ENCODE measurements around the gene ARHGAP45.
"Not testable (repeated sequence)": the region's sequence is repeated elsewhere in the genome, so short reads cannot be mapped to it uniquely, and the experiment has no call there.

The ARHGAP45 gene

GRCh38 chr19:1116726-1117581 lies 50.0 kb downstream of the ARHGAP45 start:
- no peak for DNase-seq

GRCh38 chr19:1117654-1118053 lies 50.7 kb downstream of the ARHGAP45 start:
- no peak for DNase-seq

GRCh38 chr19:1118999-1119398 lies 52.0 kb downstream of the ARHGAP45 start:
- DNase-seq: no peak

DNA sequence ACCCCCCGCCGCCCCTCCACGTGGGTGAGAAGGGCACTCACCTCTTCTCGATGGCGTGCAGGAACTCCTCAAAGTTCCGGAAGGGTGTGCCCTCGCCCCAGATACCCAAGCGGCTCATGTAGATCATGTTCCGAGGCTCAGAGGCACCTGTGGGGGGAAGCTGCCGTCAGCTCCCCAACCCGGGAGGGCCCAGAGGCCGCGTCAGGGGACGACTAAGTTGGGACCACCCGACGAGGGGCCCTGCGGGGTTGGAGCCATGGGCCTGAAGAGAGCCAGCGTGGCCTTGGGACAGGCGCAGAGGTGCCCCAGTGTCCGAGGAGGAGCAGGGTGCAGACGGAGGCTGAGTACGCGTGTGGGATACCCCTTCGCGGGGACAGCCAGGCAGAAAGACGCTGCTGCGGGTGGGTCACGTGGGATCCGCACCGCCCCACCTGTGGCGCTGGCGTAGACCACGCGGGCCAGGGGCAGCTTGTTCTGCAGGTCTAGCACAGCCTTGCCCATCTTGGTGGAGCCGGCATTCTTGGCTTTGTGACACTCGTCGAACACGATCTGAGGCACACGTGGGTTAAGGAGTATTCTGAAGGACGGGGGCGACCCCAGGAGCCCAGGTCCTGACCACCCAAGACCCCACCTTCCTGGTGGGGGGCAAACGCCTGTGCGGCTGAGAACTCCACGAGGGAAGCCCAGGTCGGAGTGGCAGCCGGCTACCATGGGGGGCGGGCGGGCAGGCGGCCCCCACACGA lies 52.7 kb downstream of the ARHGAP45 start:
- DNase-seq: no peak

- no peak for DNase-seq
Measured at GRCh38 chr19:1121395-1121794, 54.4 kb downstream of the ARHGAP45 start.

- DNase-seq: no peak
Measured at GRCh38 chr19:1122021-1122971, 55.3 kb downstream of the ARHGAP45 start.

DNA sequence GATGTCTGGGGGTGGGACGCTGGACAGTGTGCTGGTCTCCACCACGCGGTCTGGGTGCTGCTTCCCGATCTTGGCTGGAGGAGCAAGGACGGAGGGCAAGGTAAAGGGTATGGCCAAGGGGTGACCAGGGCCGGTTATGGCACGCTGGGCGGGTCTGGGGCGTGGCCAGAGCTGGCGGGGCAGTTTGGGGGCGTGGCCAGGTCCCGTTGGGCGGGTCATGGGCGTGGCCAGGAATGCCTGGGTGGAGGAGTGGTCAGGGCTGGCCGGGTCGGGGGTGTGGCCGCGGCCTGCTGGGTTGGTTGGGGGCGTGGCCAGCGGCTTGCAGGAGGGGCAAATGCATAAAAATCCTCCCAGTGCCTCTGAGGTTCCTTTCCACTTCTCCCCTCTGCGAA lies 56.0 kb downstream of the ARHGAP45 start:
- DNase-seq: peak; percentile 86

DNA sequence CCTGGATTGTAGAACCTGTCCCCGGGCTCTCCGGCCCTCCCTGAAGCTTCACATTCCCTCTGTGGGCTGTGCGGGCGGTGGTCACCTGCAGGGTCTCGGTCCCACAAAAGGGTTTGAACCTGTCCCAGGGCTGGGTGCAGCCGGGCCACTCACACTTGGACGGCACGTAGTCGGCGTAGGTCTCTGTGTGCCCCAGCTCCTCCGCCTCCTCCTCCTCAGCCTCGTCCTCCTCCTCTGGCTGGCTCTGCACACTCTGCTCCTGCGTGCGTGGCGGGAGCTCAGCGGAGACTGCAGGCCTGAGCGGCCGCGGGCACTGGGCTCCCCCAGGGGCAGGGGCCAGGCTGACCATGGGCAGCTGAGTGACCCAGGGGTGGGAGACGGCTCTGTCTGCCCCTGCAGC lies 56.4 kb downstream of the ARHGAP45 start:
- no peak for DNase-seq

GRCh38 chr19:1123885-1124677 lies 57.1 kb downstream of the ARHGAP45 start:
- no peak for DNase-seq

- no peak for DNase-seq
Measured at GRCh38 chr19:1125601-1126467, 58.9 kb downstream of the ARHGAP45 start.

- no peak for DNase-seq
Measured at GRCh38 chr19:1126984-1127760, 60.2 kb downstream of the ARHGAP45 start.

DNA sequence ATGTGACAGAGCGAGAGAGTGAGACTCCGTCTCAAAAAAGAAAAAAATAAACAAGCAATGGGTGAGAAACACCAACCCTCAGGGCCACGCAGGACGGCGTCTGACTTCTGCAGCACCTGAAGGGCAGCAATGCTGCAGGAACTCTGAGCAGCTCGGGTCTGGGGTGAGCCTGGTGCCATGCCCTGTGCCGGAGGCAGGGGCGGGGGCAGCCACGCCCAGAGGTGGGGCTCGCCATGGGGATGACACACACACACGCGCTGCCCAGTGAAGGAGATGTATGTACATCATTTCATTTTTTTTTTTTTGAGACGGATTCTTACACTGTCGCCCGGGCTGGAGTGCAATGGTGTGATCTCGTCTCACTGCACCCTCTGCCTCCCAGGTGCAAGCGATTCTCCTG lies 61.1 kb downstream of the ARHGAP45 start:
- no peak for DNase-seq

- DNase-seq: not testable (repeated sequence)
Measured at GRCh38 chr19:1129084-1129483, 62.1 kb downstream of the ARHGAP45 start.

- DNase-seq: no peak
Measured at GRCh38 chr19:1129535-1129934, 62.6 kb downstream of the ARHGAP45 start.

DNA sequence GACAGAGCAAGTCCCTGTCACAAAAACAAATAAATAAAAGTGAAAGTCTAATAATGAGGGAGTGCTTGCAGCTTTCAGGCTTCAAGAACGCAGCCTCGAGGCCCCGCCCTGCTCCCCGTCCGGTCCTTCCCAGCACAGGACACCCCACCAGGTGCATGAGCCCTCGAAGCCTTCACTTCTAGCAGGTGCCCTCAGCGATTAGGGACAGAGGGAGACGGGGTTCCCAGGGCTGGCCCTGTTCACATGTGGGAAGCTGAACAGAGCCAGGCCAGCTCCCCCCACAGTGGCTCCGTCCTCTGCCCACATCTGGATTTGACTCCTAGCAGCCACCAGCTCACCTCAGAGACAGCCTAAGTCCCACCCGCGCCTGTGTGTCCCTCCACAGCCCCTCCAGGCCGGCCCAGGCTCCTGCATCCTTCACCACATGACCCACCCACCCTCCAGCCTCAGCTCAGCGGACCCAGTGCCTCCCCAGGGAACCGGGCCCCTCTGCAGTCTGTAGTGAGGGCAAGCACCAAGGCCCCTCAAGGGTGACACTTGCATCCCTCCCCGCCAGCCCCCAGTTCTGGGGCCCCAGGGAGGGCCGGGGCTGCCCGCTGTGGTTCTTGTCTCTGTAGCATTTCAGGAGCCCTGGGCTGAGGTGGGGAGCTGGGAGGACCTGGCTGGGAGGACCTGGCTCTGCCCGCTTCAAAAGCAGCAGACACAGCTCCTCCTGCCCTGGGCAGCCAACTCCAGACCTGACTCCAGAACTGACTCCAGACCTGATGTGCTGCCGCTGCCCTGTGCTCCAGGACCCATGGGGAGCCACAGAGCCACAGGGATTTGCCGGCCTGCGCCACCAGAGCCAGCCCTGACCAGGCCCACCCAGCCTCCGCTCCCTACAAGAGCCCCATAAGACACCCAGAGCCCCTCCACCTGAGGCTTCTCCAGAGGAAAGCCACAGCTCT lies 64.1 kb downstream of the ARHGAP45 start:
- no peak for DNase-seq

- peak; percentile 88 for DNase-seq
Measured at GRCh38 chr19:1131718-1132551, 65.0 kb downstream of the ARHGAP45 start.

DNA sequence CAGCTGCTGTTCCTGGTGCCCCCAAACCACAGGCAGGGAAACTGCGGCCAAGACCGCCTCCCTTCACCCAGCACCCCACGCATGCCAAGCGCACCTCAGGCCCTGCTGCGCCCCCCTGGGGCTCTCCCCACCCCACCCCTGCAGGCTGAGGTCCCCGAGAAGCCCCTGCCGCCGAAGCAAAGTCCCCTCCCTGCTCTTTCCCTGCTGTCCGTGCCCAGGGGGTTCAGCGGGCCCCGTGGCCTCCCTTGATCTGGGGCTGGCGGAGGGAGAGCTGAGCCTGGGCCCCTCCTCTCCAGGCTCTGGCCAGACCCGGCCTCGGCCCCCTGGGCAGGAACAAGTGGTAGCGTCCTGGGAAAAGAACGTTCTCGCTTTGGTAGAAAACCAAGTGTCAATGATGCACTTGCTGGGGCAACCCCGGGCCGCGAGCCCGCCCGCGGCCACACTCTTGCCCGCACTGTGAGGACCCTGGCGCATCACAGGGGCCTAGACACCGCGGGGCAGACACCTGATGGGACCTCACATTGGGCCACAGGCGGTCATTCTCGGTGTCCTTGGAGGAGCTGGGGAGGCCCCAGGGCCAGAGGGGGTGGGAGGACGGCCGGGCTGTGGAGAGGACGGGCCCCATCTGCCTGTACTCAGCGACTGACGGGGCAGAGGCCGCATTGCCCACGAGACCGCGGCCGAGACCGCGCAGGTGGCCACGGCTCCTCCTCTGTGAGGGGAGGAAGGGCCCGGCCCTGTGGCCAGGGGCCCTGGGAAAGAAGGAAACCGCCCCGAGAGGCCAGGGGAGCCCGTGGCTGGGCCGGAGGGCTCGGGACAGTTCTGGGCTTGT lies 65.8 kb downstream of the ARHGAP45 start:
- DNase-seq: no peak
